Vagina (tissue), 2 donors: Measurements from ENCODE around the gene ABHD5. TPM values are rescaled to one million over a fixed set of nuclear protein-coding genes. Genes with fewer than 3 reads are reported as not detected.

Experiments used
- DNase-seq, 2 donors: peaks; one replicate each; pipeline ENCODE4 v3.0.0-alpha.2; 2017; ENCODE audit errors: extremely low spot score in 2 of 2
- H3K27ac ChIP-seq: fragments of 200-600 bp; sonication (generic); one replicate; pipeline ENCODE4 v1.5.1; 2019
- H3K27me3 ChIP-seq: fragments of 200-600 bp; sonication (generic); one replicate; pipeline ENCODE4 v1.5.1; 2019
- H3K36me3 ChIP-seq, 2 donors: fragments of 200-600 bp; sonication (generic); one replicate each; pipeline ENCODE4 v1.5.1; 2017 to 2019
- H3K4me1 ChIP-seq: fragments of 200-600 bp; sonication (generic); one replicate; pipeline ENCODE4 v1.5.1; 2019
- H3K4me3 ChIP-seq, 2 donors: fragments of 200-600 bp; sonication (generic); 1 replicate in 1 of 2; 2 replicates in 1 of 2; pipeline ENCODE4 v1.5.1; 2016 to 2019
- H3K9me3 ChIP-seq: fragments of 200-600 bp; sonication (generic); one replicate; pipeline ENCODE4 v1.5.1; 2019
- CTCF ChIP-seq, 3 experiments: fragments of 450-650 bp in 2 of 3; fragments of 200-600 bp in 1 of 3; sonication (generic) in 1 of 3; IDR thresholded peaks; one replicate each; pipeline ENCODE4 v1.5.1; 2017 to 2019; ENCODE audit warnings: antibody characterized with exemption in 3 of 3, mild to moderate bottlenecking in 2 of 3, moderate library complexity in 2 of 3
- POLR2A ChIP-seq, 2 donors: fragments of 450-650 bp; IDR thresholded peaks; one replicate each; pipeline ENCODE4 v1.6.1; 2017; ENCODE audit warnings: antibody characterized with exemption in 2 of 2, mild to moderate bottlenecking in 2 of 2, moderate library complexity in 2 of 2
- POLR2AphosphoS5 ChIP-seq, 2 donors: sonication (generic); formaldehyde crosslinking; IDR thresholded peaks; one replicate each; pipeline ENCODE4 v1.9.0; 2017; ENCODE audit warnings: antibody characterized with exemption in 2 of 2, mild to moderate bottlenecking in 2 of 2, low read depth in 1 of 2; ENCODE audit not compliant: insufficient read depth in 1 of 2
- intact Hi-C: fragments of 100-400 bp; cut with DNase I; formaldehyde crosslinking; loops from one replicate; pipeline ENCODE4 v1.15.1; 2023
- total RNA-seq: library from RNA; depleted of rRNA; stranded (reverse); fragments of >200 nt; gene quantifications from one replicate; pipeline ENCODE4 v1.2.3, GENCODE V29; 2016

ABHD5 gene
- total RNA-seq, 1 donor from 2014 or later: 34.1 TPM

- TF ChIP-seq POLR2A (IDR thresholded peaks at IDR 0.05): no peak
- TF ChIP-seq POLR2AphosphoS5 (IDR thresholded peaks at IDR 0.05; ENCODE audit: insufficient read depth in 1 of 2, low read depth in 1 of 2): no peak
- no peak for TF ChIP-seq CTCF (IDR thresholded peaks at IDR 0.05)
- peak overlapping the region; percentile 54 to 88 for H3K4me3 ChIP-seq
- no peak overlapping the region for H3K27ac ChIP-seq
- no peaks in the 10 kb centered on the region for H3K27me3 ChIP-seq
- peaks cover 45% of the 10 kb centered on the region for H3K4me1 ChIP-seq
- no peaks in the 10 kb centered on the region for H3K36me3 ChIP-seq
- H3K9me3 ChIP-seq: no peaks in the 10 kb centered on the region
- intact Hi-C loops: loop anchor here (5.0 kb wide), 1 partner anchor 75 kb away; no protein-coding TSS in a partner anchor
- DNase-seq: no peak
Measured at GRCh38 chr3:43692085-43692855, 1.5 kb downstream of the ABHD5 start.

DNA sequence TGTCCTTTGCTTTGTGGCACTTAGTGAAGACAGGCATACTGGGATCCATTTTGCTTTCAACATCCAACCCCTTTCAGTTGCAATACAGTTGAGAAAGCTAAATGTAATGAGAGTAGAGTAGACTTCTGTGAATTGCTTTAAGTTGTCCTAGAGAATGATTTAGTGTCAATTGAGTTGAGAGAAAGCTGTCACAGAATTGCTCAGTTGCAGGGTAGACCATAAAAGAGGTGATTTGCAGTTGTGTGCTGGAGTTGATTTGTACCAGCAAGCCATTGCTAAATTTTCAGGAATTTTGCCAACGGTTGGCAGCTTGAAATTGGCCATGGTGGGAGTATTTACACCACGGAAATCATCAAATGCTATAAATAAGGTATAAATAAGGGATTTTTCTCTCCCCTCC is 2.2 kb downstream of the ABHD5 start:
- Histone ChIP-seq H3K4me3 (peak overlapping the region in 1 of 2 donors; percentile 9), H3K27me3 (no peaks in the 10 kb centered on the region), H3K27ac (peak overlapping the region; percentile 39), H3K4me1 (peaks cover 45% of the 10 kb centered on the region), H3K36me3 (no peaks in the 10 kb centered on the region), H3K9me3 (no peaks in the 10 kb centered on the region)
- intact Hi-C loops: loop anchor here (5.0 kb wide), 1 partner anchor 74 kb away; no protein-coding TSS in a partner anchor
- DNase-seq: no peak
- no peak for TF ChIP-seq CTCF (IDR thresholded peaks at IDR 0.05)
- no peak for TF ChIP-seq POLR2A (IDR thresholded peaks at IDR 0.05)
- no peak for TF ChIP-seq POLR2AphosphoS5 (IDR thresholded peaks at IDR 0.05; ENCODE audit: insufficient read depth in 1 of 2, low read depth in 1 of 2)

DNA sequence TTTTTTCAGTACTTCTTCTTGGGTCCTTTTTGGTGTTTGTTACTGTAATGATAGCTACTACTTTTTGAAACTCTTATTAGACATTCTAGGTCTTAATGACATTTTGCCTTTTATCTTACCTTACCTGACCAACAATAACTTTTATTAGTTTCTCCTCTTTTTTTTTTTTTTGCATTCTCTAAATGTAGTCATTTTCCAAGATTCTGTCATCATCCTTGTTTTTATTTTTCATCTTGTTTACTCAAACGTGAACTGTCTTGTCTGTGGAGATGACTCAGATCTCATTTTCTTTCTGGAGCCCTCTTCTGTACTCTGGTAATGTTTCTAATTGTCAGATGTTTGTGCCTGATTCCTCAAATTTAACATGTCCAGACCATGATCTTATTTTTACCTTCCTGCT is 2.9 kb downstream of the ABHD5 start:
- no peak for DNase-seq
- H3K27me3 ChIP-seq: no peaks in the 10 kb centered on the region
- peak overlapping the region in 1 of 2 donors; percentile 9 for H3K4me3 ChIP-seq
- intact Hi-C loops: loop anchor here (5.0 kb wide), 1 partner anchor 74 kb away; no protein-coding TSS in a partner anchor
- no peaks in the 10 kb centered on the region for H3K9me3 ChIP-seq
- no peaks in the 10 kb centered on the region for H3K36me3 ChIP-seq
- H3K27ac ChIP-seq: peak overlapping the region; percentile 39
- peaks cover 45% of the 10 kb centered on the region for H3K4me1 ChIP-seq
- TF ChIP-seq POLR2AphosphoS5 (IDR thresholded peaks at IDR 0.05; ENCODE audit: insufficient read depth in 1 of 2, low read depth in 1 of 2) (no peak), CTCF (IDR thresholded peaks at IDR 0.05) (no peak), POLR2A (IDR thresholded peaks at IDR 0.05) (no peak)

DNA sequence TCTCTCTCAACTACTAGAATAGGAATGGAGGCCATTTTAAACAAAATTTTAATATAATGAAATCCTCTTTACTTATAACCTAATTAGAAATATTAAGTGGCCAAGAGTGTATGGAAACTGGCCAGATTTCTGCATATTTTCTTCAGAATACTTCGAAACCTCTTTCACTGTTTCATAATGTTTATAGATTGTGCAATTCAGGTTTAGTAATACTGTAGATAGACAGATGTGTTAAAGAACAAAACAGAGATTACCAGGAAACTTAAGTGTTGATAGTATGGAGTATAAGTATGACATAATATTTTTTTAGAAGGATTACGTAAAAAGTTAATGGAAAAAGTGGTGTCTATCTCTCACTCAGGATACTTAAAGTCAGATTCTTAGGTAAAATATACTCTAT is 4.7 kb downstream of the ABHD5 start:
- H3K27ac ChIP-seq: no peak overlapping the region
- intact Hi-C loops: no loop called here
- TF ChIP-seq POLR2A (IDR thresholded peaks at IDR 0.05): no peak
- no peak for TF ChIP-seq CTCF (IDR thresholded peaks at IDR 0.05)
- TF ChIP-seq POLR2AphosphoS5 (IDR thresholded peaks at IDR 0.05; ENCODE audit: insufficient read depth in 1 of 2, low read depth in 1 of 2): peak in 1 of 2 donors; percentile 69
- H3K4me1 ChIP-seq: peaks cover 45% of the 10 kb centered on the region
- no peak for DNase-seq
- H3K9me3 ChIP-seq: no peaks in the 10 kb centered on the region
- H3K4me3 ChIP-seq: no peak overlapping the region
- no peaks in the 10 kb centered on the region for H3K27me3 ChIP-seq
- H3K36me3 ChIP-seq: no peaks in the 10 kb centered on the region

GRCh38 chr3:43695863-43696262 is 5.1 kb downstream of the ABHD5 start:
- no peaks in the 10 kb centered on the region for H3K36me3 ChIP-seq
- no peaks in the 10 kb centered on the region for H3K27me3 ChIP-seq
- no peak overlapping the region for H3K27ac ChIP-seq
- intact Hi-C loops: no loop called here
- H3K4me3 ChIP-seq: no peak overlapping the region
- DNase-seq: no peak
- peaks cover 45% of the 10 kb centered on the region for H3K4me1 ChIP-seq
- no peak for TF ChIP-seq POLR2AphosphoS5 (IDR thresholded peaks at IDR 0.05; ENCODE audit: insufficient read depth in 1 of 2, low read depth in 1 of 2)
- no peak for TF ChIP-seq CTCF (IDR thresholded peaks at IDR 0.05)
- TF ChIP-seq POLR2A (IDR thresholded peaks at IDR 0.05): no peak
- no peaks in the 10 kb centered on the region for H3K9me3 ChIP-seq
